ENCODE results near the gene ATP2A1.
"Not testable (repeated sequence)": the region's sequence is repeated elsewhere in the genome, so short reads cannot be mapped to it uniquely, and the experiment has no call there.

The ATP2A1 gene

DNA sequence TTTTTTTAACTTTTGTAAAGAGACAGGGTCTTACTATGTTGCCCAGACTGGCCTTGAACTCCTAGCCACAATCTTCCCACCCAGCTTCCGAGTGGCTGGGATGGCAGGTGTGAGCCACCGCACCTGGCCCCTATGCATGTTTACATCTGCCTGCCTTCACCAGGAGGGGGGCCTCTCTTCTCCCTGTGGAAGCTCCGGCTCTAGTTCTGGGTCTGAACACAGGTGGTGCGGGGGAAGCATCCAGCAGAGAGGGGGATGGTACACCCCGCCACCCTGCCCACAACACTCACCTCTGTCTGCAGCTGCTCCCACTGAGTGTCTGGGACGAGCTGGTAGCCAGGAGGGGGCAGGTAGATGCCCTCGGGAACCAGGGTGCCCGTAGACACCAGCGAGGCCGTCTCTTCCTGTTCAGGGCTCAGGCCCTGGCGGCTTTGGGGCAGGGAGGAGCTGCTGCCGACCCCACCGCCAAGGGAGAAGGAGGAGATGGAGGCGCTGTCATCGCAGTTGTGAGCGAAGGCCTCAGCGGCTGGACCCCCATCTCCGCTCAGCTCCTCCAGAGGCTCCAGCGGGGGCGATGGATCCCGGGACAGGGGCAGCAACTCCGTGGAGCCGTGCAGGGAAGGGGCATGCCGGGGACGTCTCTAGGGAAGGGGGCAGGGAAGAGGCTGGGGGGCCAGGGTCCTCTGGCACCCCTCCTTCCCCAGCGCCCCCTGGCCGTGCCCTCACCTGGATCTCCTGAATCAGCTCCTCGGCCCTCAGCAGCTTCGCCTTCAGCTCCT, 35.8 kb downstream of the ATP2A1 start:
- no peak for DNase-seq

DNA sequence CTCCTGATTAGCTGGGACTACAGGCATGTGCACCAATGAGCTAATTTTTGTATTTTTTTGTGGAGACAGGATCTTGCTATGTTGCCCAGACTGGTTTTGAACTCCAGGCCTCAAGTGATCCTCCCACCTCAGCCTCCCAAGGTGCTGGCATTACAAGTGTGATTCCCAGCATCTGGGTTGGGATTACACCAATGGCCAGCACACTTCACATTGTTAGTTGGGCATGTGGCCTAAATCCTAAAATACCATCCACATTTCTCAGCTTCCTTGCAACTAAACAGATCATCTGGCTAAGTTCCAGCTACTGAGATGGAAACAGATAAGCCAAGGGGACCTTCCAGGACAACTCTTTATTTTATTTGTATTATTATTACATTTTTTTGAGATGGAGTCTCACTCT, 36.9 kb downstream of the ATP2A1 start:
- no peak for DNase-seq

DNA sequence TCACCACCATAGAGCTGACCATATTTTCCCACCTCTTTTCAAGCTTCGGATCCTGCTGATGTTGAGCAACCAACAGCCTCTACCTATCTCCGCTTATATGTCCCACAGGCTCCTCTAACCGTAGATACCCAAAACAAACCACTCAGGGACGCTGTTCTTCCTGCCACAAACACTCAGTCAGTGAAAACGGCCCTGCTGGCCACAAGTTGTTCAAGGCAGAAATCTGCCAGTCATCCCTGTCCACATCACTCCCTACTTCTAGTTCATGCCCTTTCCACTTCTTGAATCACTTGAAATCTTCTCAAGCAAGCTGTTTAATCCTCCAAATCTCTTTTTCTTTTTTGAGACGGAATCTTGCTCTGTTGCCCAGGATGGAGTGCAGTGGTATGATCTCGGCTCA, 38.8 kb downstream of the ATP2A1 start:
- DNase-seq = no peak

DNA sequence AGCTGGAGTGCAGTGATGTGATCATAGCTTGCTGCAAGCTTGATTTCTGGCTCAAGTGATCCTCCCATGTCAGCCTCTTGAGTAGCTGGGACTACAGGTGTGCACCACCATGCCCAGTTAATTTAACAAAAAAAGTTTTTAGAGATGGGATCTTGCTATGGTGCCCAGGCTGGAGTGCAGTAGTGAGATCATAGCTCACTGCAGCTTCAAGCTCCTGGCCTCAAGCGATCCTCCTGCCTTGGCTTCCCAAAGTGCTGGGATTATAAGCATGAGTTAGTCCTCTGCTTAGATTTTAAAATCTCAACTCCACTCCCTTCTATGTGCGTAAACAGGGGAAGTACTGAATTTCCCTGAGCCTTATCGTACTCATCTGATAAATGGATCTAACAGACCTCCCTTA, 40.4 kb downstream of the ATP2A1 start:
- no peak for DNase-seq

DNA sequence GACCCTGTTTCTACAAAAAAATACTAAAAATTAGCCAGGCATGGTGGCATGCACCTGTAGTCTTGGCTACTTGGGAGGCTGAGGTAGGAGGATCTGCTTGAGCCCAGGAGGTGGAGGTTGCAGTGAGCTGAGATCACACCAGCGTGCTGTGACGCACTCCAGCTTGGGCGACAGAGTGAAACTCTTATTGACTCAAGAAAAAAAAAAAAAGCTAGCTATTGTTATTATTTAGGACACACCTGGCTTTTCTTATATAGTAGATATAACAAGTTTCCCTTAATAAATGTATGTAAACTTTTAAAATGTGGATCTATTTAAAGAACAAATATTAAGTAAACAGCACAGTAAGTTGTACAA, 44.9 kb downstream of the ATP2A1 start:
- DNase-seq = no peak

DNA sequence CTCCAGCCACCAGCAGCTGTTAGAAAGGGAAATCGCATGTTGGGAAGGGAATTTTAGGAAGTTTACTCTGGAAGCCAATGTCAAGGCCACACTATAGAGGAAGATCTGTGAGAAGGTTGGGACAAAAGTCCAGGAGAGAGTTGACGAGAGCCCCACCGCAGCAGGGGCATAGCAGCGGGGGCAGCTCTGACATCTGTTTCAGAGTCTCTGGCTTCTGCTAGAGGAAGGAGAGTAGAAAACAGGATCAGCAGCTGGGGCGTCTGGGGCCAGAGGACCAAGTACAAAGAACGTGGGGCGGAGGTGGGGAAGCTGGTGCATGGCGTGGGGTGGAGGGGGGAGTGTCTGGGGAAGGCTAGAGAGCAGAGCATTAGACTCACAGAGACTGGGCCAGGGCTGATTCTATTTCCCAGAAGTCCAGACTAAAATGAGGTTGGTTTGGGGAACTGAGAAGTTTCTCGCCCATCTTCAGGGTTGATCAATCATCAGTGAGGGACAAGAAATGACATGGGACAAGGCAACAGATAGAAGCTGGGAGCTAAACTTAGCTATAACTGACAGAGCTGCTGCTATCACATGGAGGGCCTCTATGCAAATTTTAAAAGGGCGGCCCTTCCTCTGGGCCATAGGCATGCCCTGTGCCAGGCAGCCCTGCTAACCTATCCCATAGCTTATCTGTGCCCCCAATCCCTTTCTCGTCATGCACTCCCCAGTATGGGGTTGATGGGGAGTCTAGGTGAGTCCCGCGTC, 45.5 kb downstream of the ATP2A1 start:
- no peak for DNase-seq

DNA sequence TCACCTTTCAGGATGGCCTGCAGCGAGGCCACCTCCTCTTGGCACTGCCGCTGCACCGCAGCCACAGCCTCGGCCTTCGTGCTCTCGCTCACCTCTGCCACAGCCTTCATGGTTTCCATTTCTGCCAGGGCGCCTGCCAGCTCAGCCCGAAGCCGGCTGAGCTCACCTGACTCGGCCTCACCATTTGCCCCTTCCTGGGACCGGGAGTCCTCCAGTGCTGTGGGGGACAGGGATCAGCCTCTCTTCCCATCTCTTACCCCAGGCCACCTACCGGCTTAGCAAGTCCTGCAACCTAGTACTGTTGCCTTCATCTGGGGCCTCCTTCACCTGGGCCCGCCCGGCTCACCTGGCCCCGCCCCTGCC, 46.1 kb downstream of the ATP2A1 start:
- DNase-seq = no peak

DNA sequence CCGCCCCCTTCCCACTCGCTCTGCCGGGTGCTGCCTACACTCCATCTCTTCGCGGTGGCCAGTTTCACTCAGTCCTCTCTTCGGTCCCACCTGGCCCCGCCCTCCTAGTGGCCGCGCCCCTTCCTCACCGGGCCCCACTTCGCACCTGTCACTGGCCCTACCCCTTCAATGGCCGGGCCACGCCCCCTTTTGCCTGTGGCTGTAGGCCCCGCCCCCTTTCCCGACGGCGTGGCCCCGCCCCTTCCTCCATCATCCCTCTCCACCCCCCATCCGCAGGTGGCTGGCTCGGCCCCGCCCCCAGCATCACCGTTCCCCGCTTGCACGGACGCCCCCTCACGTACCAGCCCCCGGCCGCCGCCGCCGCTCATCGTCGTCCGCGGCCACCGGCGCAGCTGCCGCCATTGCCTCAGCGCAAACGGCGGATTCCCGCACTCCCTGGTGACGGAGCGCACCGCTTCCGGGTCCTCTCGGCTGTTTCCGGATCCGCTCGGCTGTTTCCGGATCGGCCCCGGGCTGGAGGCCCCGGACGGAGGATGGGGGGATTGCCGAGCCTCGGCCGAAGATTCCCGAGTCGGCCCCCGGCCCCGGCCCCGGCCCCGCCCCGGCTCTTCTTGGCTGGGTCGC, 46.6 kb downstream of the ATP2A1 start, which contains the start of gene RABEP2:
TSS of gene RABEP2 (minus strand) at position 477 of the 624 bp plus-strand sequence. CDS start at position 402, 75 bp downstream.
- DNase-seq = peak; percentile 94

DNA sequence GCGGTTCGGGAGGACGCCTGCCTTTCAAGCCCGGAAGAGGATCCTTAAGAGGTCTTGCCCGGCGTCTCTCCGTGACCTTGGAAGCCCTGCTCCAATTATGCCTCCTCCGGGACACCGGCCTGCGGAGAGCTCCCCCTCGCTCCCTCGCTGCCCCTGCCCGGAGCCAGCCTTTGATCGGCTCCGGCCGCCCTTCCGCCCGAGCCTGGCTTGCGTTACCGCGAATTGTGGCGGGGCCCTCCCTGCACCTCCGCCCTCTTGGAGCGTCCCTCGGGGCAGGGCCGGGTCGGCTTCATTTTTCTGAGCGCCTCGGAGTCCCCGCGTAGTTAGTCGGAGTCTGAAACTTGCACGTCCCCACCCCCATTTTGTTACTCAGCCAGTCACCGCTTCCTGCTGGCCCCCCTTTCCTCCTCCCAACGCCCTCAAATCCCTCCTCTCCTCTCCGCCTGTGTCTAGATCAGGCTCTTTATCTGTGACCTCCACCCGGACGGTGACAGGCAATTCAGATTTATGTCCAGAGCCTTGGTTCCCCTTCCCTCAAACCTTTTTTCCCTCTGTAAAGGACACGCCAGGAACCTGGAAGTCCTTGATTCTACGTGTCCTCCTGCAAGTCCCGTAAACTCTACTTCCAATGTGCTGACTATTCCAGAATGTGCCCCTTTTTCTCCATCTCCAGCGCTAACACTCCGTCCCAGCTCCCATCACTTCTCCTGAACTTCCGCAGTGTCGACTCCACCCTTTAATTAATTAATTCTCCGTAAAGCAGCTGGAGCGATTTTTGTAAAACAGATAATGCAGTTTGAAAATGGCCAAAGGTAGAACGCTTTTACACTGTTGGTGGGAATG, 47.3 kb downstream of the ATP2A1 start:
- DNase-seq = no peak

DNA sequence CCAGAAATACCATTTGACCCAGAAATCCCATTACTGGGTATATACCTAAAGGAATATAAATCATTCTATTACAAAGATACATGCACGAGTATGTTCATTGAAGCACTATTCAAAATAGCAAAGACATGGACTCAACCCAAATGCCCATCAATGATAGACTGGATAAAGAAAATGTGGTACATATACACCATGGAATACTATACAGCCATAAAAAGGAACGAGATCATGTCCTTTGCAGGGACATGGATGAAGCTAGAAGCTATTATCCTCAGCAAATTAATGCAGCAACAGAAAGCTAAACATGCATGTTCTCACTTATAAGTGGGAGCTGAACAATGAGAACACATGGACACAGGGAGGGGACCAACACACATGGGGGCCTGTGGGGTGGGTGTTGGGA, 48.0 kb downstream of the ATP2A1 start:
- DNase-seq = not testable (repeated sequence)

DNA sequence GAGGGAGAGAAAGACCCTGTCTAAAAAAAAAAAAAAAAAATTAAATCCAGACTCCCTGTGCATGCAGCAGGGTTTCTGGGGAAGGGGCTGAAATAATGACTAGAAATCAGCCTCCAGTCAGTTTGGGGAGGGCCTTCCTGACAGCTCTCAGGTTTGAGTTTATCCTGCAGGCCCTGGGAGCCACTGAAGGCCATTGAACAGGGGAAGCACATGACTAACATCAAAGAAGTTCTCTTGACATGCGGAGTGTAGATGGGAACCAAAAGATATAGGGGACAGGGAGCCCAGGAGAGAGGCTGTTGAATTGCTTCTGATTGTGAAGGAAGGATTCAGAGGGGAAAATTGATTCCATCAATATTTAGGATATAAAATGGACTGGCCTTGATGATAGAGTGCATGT, 49.5 kb downstream of the ATP2A1 start:
- DNase-seq = no peak

DNA sequence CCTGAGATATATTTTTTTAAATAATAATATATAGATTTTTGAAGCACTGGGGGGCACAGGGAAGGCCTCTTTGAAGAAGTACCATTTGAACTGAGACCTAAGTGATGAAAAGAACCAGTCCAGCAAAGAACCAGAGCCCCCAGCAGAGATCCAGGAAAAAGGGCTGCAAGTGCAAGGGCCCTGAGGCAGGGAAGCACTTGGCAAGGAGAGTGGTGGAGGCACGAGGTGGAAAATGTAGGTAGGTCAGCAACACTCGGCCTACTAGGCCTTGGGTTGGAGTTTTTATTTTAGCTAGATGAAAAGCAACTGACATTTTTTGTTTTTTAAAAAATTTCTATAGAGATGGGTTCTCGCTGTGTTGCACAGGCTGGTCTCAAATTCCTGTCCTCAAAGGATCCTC, 51.9 kb downstream of the ATP2A1 start:
- DNase-seq = no peak

DNA sequence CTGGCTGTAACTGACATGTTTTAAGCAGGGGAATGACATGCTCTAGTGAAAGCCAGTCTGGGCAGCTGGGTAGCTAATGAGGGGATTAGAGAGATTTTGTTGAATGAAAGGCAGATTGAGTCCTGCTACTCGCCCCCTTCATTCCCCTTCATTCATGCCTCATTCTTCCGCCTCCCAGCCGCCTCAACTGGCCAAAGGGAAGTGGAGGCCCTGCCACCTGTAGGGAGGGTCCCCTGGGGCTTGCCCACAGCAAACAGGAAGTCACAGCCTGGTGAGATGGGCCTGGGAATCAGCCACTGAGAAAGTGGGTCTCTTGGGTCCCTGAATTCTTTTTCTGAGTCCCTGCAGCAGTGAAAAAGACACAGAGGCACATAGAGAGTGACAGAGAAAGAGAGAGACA, 52.4 kb downstream of the ATP2A1 start:
- no peak for DNase-seq

DNA sequence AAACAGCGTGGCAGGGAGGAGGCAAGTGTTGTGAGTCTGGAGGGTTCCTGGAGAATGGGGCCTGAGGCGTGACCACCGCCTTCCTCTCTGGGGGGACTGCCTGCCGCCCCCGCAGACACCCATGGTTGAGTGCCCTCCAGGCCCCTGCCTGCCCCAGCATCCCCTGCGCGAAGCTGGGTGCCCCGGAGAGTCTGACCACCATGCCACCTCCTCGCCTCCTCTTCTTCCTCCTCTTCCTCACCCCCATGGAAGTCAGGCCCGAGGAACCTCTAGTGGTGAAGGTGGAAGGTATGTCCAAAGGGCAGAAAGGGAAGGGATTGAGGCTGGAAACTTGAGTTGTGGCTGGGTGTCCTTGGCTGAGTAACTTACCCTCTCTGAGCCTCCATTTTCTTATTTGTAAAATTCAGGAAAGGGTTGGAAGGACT, 53.5 kb downstream of the ATP2A1 start, which contains the start of gene CD19:
TSS of gene CD19 (plus strand) at position 171 of the 425 bp plus-strand sequence. CDS start at position 201, 30 bp downstream.
- no peak for DNase-seq

DNA sequence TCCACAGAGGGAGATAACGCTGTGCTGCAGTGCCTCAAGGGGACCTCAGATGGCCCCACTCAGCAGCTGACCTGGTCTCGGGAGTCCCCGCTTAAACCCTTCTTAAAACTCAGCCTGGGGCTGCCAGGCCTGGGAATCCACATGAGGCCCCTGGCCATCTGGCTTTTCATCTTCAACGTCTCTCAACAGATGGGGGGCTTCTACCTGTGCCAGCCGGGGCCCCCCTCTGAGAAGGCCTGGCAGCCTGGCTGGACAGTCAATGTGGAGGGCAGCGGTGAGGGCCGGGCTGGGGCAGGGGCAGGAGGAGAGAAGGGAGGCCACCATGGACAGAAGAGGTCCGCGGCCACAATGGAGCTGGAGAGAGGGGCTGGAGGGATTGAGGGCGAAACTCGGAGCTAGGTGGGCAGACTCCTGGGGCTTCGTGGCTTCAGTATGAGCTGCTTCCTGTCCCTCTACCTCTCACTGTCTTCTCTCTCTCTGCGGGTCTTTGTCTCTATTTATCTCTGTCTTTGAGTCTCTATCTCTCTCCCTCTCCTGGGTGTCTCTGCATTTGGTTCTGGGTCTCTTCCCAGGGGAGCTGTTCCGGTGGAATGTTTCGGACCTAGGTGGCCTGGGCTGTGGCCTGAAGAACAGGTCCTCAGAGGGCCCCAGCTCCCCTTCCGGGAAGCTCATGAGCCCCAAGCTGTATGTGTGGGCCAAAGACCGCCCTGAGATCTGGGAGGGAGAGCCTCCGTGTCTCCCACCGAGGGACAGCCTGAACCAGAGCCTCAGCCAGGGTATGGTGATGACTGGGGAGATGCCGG, 54.3 kb downstream of the ATP2A1 start:
- DNase-seq = no peak

DNA sequence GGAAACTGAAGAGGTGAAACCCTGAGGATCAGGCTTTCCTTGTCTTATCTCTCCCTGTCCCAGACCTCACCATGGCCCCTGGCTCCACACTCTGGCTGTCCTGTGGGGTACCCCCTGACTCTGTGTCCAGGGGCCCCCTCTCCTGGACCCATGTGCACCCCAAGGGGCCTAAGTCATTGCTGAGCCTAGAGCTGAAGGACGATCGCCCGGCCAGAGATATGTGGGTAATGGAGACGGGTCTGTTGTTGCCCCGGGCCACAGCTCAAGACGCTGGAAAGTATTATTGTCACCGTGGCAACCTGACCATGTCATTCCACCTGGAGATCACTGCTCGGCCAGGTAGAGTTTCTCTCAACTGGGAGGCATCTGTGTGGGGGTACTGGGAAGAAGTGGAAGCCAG, 54.9 kb downstream of the ATP2A1 start:
- DNase-seq = no peak

DNA sequence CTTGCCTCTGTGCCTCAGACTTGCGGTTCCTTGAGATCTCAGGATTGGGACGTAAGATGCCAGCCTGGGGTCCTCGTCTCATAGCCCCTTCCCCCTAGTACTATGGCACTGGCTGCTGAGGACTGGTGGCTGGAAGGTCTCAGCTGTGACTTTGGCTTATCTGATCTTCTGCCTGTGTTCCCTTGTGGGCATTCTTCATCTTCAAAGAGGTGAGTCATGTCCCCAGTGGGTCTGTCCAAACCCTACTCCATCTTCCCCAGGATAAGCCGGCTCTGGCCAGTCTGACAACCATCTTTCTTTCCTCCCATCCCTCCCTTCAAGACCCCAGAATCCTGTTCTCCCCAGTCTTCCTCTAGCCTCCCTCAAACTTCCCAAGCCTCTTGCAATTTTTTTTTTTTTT, 57.1 kb downstream of the ATP2A1 start:
- DNase-seq = no peak

DNA sequence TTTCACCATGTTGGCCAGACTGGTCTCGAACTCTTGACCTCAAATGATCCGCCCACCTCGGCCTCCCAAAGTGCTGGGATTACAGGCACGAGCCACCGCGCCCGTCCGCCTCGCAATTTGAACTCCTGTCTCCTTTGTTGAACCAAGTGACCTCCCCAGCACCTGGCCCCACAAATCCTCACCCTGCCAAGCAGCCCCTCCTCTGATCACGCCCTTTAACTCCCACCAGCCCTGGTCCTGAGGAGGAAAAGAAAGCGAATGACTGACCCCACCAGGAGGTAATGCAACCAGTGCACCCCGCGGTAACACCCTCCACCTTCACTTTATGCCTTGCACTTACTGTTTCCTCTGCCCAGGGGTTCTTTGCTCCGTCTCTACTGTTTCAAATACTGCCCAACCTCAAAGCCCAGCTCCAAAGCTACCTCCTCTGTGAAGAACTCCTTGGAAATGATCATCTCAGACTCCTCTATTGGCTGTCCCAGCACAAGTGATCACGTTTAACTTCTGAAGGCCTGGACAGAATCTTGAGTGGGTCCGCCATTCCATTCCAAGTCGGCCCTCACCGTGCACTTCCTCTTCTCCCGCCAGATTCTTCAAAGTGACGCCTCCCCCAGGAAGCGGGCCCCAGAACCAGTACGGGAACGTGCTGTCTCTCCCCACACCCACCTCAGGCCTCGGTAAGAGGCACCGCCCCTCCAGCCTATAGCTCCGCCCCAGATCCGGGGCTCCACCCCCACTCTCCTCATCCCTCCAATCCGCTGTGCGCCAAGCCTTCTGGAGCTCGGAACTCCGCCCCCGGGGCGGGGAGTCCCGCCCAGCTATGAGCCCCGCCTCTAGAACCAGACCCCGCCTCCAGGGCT, 57.9 kb downstream of the ATP2A1 start:
- no peak for DNase-seq

DNA sequence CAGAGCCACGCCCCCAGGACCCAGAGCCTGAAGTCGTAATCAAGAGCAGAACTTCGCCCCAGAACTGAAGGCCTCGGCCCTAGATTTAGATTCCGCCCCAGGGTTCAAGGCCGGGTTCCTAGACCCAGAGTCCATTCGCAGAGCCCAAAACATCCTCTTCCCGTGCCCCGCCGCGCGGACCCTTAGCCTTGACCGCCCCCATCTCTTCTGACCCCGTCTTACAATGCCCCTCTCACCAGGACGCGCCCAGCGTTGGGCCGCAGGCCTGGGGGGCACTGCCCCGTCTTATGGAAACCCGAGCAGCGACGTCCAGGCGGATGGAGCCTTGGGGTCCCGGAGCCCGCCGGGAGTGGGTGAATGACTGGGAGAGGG, 58.5 kb downstream of the ATP2A1 start:
- DNase-seq = no peak

DNA sequence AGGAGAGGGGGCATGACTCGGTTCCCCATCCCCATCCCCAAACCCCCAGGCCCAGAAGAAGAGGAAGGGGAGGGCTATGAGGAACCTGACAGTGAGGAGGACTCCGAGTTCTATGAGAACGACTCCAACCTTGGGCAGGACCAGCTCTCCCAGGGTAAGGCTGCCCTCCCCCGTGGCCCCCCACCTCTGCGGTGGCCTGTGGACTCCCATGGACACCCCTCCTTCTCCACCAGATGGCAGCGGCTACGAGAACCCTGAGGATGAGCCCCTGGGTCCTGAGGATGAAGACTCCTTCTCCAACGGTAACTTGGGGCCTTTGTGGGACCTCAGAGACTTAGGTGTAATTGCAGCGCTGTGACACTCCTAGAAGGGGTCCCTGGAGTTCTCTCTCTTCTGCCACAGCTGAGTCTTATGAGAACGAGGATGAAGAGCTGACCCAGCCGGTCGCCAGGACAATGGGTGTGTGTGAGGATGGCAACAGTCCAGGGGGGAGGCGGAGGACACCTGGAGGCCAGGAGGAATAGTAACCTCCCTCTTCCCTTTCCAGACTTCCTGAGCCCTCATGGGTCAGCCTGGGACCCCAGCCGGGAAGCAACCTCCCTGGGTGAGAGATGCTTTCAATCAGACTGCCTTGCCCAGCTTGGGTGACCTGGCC, 59.1 kb downstream of the ATP2A1 start:
- DNase-seq = no peak

DNA sequence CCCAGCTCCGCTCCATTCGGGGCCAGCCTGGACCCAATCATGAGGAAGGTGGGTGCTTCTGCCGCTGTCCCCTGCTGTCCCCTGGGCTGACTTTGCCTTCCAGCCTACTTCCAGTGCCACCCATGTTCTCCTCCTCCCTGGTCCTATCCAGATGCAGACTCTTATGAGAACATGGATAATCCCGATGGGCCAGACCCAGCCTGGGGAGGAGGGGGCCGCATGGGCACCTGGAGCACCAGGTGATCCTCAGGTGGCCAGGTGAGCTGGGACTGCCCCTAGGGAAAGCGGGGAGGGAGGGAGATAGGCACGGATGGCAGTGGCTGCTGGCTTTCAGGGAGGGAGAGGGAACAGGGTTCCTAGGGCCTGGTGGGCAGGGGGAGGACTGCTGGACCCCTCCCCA, 60.4 kb downstream of the ATP2A1 start:
- no peak for DNase-seq

Data from DMS79 (cell line).